ENCODE data around the gene PDSS2.

Gene PDSS2

DNA sequence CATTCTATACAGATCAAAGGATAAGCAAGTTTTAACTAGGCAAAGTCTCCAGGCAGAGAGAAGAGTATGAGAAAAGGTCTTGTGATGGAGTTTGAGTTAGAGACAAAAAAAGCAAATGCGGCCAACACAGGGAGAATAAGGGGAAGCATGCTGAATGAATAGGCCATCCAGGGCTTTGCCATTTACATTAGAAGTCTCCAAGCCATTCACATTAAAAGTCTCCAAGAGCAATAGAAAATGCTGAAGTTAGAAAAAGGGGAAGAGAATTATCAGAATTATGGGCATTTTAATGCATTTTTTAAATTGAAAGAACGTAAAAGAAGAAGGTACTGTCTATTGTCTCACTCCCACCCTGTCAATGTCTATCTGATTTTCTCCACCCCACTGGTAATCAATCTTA lies 49.4 kb downstream of the PDSS2 start:
- H3K9me3 ChIP-seq (ENCODE audit: insufficient read depth, low read length, severe bottlenecking), result peaks cover 5% of the 10 kb centered on the region
- no peaks in the 10 kb centered on the region for H3K4me1 ChIP-seq (ENCODE audit: insufficient read depth, low read length)
- no peaks in the 10 kb centered on the region for H3K79me2 ChIP-seq (ENCODE audit: insufficient read depth, low read length)
- no peak overlapping the region for H2AFZ ChIP-seq (ENCODE audit: low read depth, low read length)
- no peak overlapping the region for H3K27ac ChIP-seq (ENCODE audit: low read length)
- TF ChIP-seq, protein P1, sequence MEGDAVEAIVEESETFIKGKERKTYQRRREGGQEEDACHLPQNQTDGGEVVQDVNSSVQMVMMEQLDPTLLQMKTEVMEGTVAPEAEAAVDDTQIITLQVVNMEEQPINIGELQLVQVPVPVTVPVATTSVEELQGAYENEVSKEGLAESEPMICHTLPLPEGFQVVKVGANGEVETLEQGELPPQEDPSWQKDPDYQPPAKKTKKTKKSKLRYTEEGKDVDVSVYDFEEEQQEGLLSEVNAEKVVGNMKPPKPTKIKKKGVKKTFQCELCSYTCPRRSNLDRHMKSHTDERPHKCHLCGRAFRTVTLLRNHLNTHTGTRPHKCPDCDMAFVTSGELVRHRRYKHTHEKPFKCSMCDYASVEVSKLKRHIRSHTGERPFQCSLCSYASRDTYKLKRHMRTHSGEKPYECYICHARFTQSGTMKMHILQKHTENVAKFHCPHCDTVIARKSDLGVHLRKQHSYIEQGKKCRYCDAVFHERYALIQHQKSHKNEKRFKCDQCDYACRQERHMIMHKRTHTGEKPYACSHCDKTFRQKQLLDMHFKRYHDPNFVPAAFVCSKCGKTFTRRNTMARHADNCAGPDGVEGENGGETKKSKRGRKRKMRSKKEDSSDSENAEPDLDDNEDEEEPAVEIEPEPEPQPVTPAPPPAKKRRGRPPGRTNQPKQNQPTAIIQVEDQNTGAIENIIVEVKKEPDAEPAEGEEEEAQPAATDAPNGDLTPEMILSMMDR (IDR thresholded peaks at IDR 0.05; ENCODE audit: borderline replicate concordance, extremely low read depth, low read length, poor library complexity, severe bottlenecking), result no peak
- no peak for TF ChIP-seq EZH2 (IDR thresholded peaks at IDR 0.05; ENCODE audit: borderline replicate concordance, low read depth, low read length, severe bottlenecking)
- H4K20me1 ChIP-seq (ENCODE audit: insufficient read depth, low read length), result no peaks in the 10 kb centered on the region; the same call in 1 of the 2 replicates
- H3K9ac ChIP-seq (ENCODE audit: low read depth, low read length), result no peak overlapping the region
- no peaks in the 10 kb centered on the region for H3K36me3 ChIP-seq (ENCODE audit: insufficient read depth, low read length)
- no peak overlapping the region for H3K4me2 ChIP-seq (ENCODE audit: insufficient read depth, low read length)
- ATAC-seq (ENCODE audit: insufficient read depth, low read depth), result no peak
- no peak for DNase-seq
- H3K27me3 ChIP-seq (ENCODE audit: insufficient read depth, low read length, poor library complexity), result no peaks in the 10 kb centered on the region
- H3K4me3 ChIP-seq (ENCODE audit: low read depth in 1 of 2, low read length in 2 of 2), result no peak overlapping the region

DNA sequence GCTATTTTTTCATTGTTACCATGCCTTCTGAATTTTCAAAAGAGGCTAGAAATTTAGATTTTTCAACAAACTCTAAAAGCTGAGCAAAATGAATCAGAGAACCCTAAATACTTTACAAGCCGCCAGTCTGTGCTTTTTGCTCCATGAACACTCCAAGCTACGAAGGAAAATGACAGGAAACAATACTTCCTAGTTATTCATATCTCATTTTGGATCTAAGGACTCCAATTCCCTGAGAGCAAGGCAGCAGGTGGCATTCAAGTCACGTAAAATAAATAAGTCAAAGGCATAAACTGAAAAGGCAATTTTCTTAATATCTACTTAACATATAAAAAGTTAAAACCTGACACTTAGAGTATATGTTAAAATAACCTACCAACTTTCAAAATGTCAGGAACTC lies 50.6 kb downstream of the PDSS2 start:
- Histone ChIP-seq H3K9ac (ENCODE audit: low read depth, low read length) (no peak overlapping the region), H3K9me3 (ENCODE audit: insufficient read depth, low read length, severe bottlenecking) (peaks cover 15% of the 10 kb centered on the region), H4K20me1 (ENCODE audit: insufficient read depth, low read length) (no peaks in the 10 kb centered on the region; the same call in 1 of the 2 replicates), H3K4me3 (ENCODE audit: low read depth in 1 of 2, low read length in 2 of 2) (no peak overlapping the region), H3K4me1 (ENCODE audit: insufficient read depth, low read length) (no peaks in the 10 kb centered on the region), H3K4me2 (ENCODE audit: insufficient read depth, low read length) (no peak overlapping the region), H2AFZ (ENCODE audit: low read depth, low read length) (no peak overlapping the region), H3K79me2 (ENCODE audit: insufficient read depth, low read length) (no peaks in the 10 kb centered on the region), H3K36me3 (ENCODE audit: insufficient read depth, low read length) (0 out of 2 replicates have a peak, but pooled peaks cover under 1% of the 10 kb centered on the region), H3K27me3 (ENCODE audit: insufficient read depth, low read length, poor library complexity) (no peaks in the 10 kb centered on the region), H3K27ac (ENCODE audit: low read length) (no peak overlapping the region)
- TF ChIP-seq, protein P1 (IDR thresholded peaks at IDR 0.05; ENCODE audit: borderline replicate concordance, extremely low read depth, low read length, poor library complexity, severe bottlenecking), result no peak
- no peak for TF ChIP-seq EZH2 (IDR thresholded peaks at IDR 0.05; ENCODE audit: borderline replicate concordance, low read depth, low read length, severe bottlenecking)
- ATAC-seq (ENCODE audit: insufficient read depth, low read depth) (no peak), DNase-seq (no peak)

DNA sequence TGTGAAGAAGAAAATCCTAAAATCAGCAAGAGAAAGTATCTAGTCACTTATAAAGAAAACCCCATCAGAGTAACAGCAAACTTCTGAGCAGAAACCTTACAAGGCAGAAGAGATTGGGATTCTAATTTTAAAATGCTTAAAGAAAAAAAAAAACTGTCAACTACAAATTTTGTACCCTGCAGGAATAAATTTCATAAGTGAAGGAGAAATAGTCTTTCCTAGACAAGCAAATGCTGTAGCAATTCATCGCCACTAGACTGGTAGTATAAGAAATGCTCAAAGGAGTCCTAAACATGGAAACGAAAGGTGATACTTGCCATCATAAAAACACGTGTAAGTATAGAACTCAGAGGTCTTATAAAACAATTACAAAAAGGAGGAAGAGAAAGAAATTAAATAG lies 54.4 kb downstream of the PDSS2 start:
- Histone ChIP-seq H4K20me1 (ENCODE audit: insufficient read depth, low read length) (no peaks in the 10 kb centered on the region), H3K27me3 (ENCODE audit: insufficient read depth, low read length, poor library complexity) (no peaks in the 10 kb centered on the region), H2AFZ (ENCODE audit: low read depth, low read length) (no peak overlapping the region), H3K4me3 (ENCODE audit: low read depth in 1 of 2, low read length in 2 of 2) (no peak overlapping the region), H3K9me3 (ENCODE audit: insufficient read depth, low read length, severe bottlenecking) (peaks cover 27% of the 10 kb centered on the region), H3K27ac (ENCODE audit: low read length) (no peak overlapping the region), H3K36me3 (ENCODE audit: insufficient read depth, low read length) (peaks cover 18% of the 10 kb centered on the region; the same call in 1 of the 2 replicates), H3K4me2 (ENCODE audit: insufficient read depth, low read length) (no peak overlapping the region), H3K4me1 (ENCODE audit: insufficient read depth, low read length) (no peaks in the 10 kb centered on the region), H3K79me2 (ENCODE audit: insufficient read depth, low read length) (no peaks in the 10 kb centered on the region), H3K9ac (ENCODE audit: low read depth, low read length) (no peak overlapping the region)
- TF ChIP-seq, protein P1 (IDR thresholded peaks at IDR 0.05; ENCODE audit: borderline replicate concordance, extremely low read depth, low read length, poor library complexity, severe bottlenecking), result no peak
- no peak for TF ChIP-seq EZH2 (IDR thresholded peaks at IDR 0.05; ENCODE audit: borderline replicate concordance, low read depth, low read length, severe bottlenecking)
- ATAC-seq (ENCODE audit: insufficient read depth, low read depth) (no peak), DNase-seq (no peak)

DNA sequence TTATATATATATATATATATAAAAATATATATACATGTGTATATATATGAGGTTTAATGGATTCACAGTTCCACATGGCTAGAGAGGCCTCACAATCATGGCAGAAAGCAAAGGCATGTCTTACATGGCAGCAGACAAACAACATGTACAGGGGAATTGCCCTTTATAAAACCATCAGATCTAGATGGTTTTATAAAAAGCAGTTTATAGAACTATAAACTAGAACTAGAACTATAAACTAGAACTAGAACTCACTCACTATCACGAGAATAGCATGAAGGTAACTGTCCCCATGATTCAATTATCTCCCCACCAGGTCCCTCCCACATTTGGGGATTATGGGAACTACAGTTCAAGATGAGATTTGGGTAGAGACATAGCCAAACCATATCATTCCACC lies 56.8 kb downstream of the PDSS2 start:
- Histone ChIP-seq H4K20me1 (ENCODE audit: insufficient read depth, low read length) (no peaks in the 10 kb centered on the region), H3K4me3 (ENCODE audit: low read depth in 1 of 2, low read length in 2 of 2) (no peak overlapping the region), H3K4me2 (ENCODE audit: insufficient read depth, low read length) (no peak overlapping the region), H2AFZ (ENCODE audit: low read depth, low read length) (no peak overlapping the region), H3K27ac (ENCODE audit: low read length) (no peak overlapping the region), H3K9ac (ENCODE audit: low read depth, low read length) (no peak overlapping the region), H3K27me3 (ENCODE audit: insufficient read depth, low read length, poor library complexity) (no peaks in the 10 kb centered on the region), H3K79me2 (ENCODE audit: insufficient read depth, low read length) (no peaks in the 10 kb centered on the region), H3K4me1 (ENCODE audit: insufficient read depth, low read length) (no peaks in the 10 kb centered on the region), H3K36me3 (ENCODE audit: insufficient read depth, low read length) (peaks cover 18% of the 10 kb centered on the region; the same call in 1 of the 2 replicates), H3K9me3 (ENCODE audit: insufficient read depth, low read length, severe bottlenecking) (peaks cover 27% of the 10 kb centered on the region)
- no peak for ATAC-seq (ENCODE audit: insufficient read depth, low read depth)
- no peak for DNase-seq
- TF ChIP-seq, protein P1 (IDR thresholded peaks at IDR 0.05; ENCODE audit: borderline replicate concordance, extremely low read depth, low read length, poor library complexity, severe bottlenecking), result no peak
- TF ChIP-seq EZH2 (IDR thresholded peaks at IDR 0.05; ENCODE audit: borderline replicate concordance, low read depth, low read length, severe bottlenecking), result no peak
